Upper lobe of left lung (tissue), 6 donors: Measurements from ENCODE around the gene KCNH8. TPM values are rescaled to one million over a fixed set of nuclear protein-coding genes. Genes with fewer than 3 reads are reported as not detected.

Source experiments
- ATAC-seq, 2 donors: fragments of 200-7000 bp; cut with Tn5 transposase; one replicate each; pipeline ENCODE4 v1.9.1; 2022; ENCODE audit warnings: mild to moderate bottlenecking in 2 of 2, moderate library complexity in 2 of 2; ENCODE audit not compliant: low FRiP score in 2 of 2
- DNase-seq, 2 donors: peaks; one replicate each; pipeline ENCODE4 v3.0.0-alpha.2; 2019 to 2020
- H3K27ac ChIP-seq, 4 donors: fragments of 200-600 bp; sonication (generic); one replicate each; pipeline ENCODE4 v1.5.1; 2016 to 2019
- H3K27me3 ChIP-seq, 4 donors: fragments of 200-600 bp; sonication (generic); one replicate each; pipeline ENCODE4 v1.5.1; 2017 to 2019
- H3K36me3 ChIP-seq, 4 donors: fragments of 200-600 bp; sonication (generic); one replicate each; pipeline ENCODE4 v1.5.1; 2016 to 2019
- H3K4me1 ChIP-seq, 4 donors: fragments of 200-600 bp; sonication (generic); one replicate each; pipeline ENCODE4 v1.5.1; 2018 to 2019
- H3K4me3 ChIP-seq, 4 donors: fragments of 200-600 bp; sonication (generic); one replicate each; pipeline ENCODE4 v1.5.1; 2017 to 2019; ENCODE audit warnings: mild to moderate bottlenecking in 2 of 4, moderate library complexity in 1 of 4
- H3K9me3 ChIP-seq, 4 donors: fragments of 200-600 bp; sonication (generic); one replicate each; pipeline ENCODE4 v1.5.1; 2018 to 2019
- EP300 ChIP-seq, 4 donors: sonication (generic); formaldehyde crosslinking; IDR thresholded peaks; one replicate each; pipeline ENCODE4 v1.5.1; 2017; ENCODE audit warnings: antibody characterized with exemption in 4 of 4, control low read depth in 2 of 4
- POLR2A ChIP-seq, 4 donors: fragments of 450-650 bp; IDR thresholded peaks; one replicate each; pipeline ENCODE4 v1.5.1; 2016 to 2017; ENCODE audit warnings: antibody characterized with exemption in 4 of 4, mild to moderate bottlenecking in 2 of 4
- POLR2AphosphoS5 ChIP-seq, 2 donors: sonication (generic); formaldehyde crosslinking; IDR thresholded peaks; one replicate each; pipeline ENCODE4 v1.5.1; 2017; ENCODE audit warnings: antibody characterized with exemption in 2 of 2
- WGBS, 2 donors: methylation state at CpG; one replicate each; pipeline ENCODE4 v1.1.5; 2017 to 2018; 5-methylcytosine and 5-hydroxymethylcytosine counted together
- total RNA-seq, 6 donors: library from RNA; depleted of rRNA in 4 of 6; stranded (reverse); fragments of >200 nt in 4 of 6; gene quantifications; one replicate each; pipeline versions ENCODE4 v1.1.0 to v1.2.1, GENCODE V29; 2016 to 2021
- TF ChIP-seq, protein P1 (sequence below), 6 experiments: fragments of 450-650 bp in 4 of 6; fragments of 200-600 bp in 2 of 6; sonication (generic) in 2 of 6; IDR thresholded peaks; one replicate each; pipeline ENCODE4 v1.5.1; 2016 to 2019; ENCODE audit warnings: antibody characterized with exemption in 6 of 6
- donor health status: DM: no; HTN: no; CAD: no; lungs with moderate emphysema.
- donor health status: DM: no; HTN: yes; CAD: no; lungs with severe emphysema.

KCNH8 gene
- total RNA-seq, 6 donors from 2014 or later, result 0.10 to 0.24 (median 0.13) TPM; not detected in 2

DNA sequence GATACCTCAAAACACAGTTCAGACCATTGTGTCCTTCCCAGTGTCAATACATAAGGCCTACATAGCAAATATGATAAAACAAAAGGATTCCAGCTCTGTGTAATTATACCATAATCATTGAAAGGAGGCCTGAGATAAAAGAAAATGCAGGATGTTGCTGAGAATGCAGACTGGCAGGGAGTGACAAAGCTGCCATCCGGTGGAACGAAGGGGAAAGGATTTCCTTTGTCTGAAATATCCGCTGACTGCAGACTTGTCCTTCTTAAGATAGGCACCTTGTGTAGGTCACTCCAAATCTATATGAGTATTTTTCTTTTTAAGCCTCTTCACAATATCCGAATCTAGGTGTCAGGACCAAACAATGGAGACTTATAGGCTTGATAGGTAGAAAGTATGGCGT lies 108.0 kb downstream of the KCNH8 start:
- DNase-seq (no peak), ATAC-seq (no peak)
- 63 to 84% methylated on average over 5 of the region's 5 CpGs for WGBS, 2 donors

DNA sequence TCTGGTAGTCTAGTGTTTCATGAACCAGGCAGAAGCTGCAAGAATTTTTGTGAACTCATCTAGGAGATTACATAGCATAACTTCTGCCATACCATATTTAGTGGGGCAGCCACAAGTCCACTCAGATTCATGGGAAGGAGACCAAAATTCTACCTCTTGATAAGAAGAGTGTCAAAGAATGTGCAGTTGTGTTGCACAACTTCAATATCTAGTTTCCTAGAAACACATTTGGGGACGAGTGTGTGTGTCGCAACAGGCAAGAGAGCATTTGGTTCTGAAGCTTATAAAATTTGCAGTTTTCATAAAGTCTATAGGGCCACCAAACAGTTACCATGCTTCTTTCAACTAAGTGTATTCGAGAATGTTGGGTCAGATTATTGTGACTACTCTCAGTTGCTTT lies 115.3 kb downstream of the KCNH8 start:
- no peak overlapping the region for H3K4me3 ChIP-seq
- no peak for TF ChIP-seq POLR2AphosphoS5 (IDR thresholded peaks at IDR 0.05)
- TF ChIP-seq POLR2A (IDR thresholded peaks at IDR 0.05), result no peak
- TF ChIP-seq, protein P1, sequence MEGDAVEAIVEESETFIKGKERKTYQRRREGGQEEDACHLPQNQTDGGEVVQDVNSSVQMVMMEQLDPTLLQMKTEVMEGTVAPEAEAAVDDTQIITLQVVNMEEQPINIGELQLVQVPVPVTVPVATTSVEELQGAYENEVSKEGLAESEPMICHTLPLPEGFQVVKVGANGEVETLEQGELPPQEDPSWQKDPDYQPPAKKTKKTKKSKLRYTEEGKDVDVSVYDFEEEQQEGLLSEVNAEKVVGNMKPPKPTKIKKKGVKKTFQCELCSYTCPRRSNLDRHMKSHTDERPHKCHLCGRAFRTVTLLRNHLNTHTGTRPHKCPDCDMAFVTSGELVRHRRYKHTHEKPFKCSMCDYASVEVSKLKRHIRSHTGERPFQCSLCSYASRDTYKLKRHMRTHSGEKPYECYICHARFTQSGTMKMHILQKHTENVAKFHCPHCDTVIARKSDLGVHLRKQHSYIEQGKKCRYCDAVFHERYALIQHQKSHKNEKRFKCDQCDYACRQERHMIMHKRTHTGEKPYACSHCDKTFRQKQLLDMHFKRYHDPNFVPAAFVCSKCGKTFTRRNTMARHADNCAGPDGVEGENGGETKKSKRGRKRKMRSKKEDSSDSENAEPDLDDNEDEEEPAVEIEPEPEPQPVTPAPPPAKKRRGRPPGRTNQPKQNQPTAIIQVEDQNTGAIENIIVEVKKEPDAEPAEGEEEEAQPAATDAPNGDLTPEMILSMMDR (IDR thresholded peaks at IDR 0.05), result no peak
- no peak for TF ChIP-seq EP300 (IDR thresholded peaks at IDR 0.05)
- no peaks in the 10 kb centered on the region for H3K27me3 ChIP-seq
- DNase-seq (no peak), ATAC-seq (no peak)
- no peaks in the 10 kb centered on the region for H3K4me1 ChIP-seq
- H3K36me3 ChIP-seq, result no peaks in the 10 kb centered on the region
- no peaks in the 10 kb centered on the region for H3K9me3 ChIP-seq
- H3K27ac ChIP-seq, result no peak overlapping the region
- 66% methylated on average over 3 of the region's 3 CpGs for WGBS, 2 donors

More for the DNA sequence above, 108.0 kb downstream of the KCNH8 start:
- no peak overlapping the region for H3K27ac ChIP-seq
- no peaks in the 10 kb centered on the region for H3K9me3 ChIP-seq
- no peaks in the 10 kb centered on the region for H3K36me3 ChIP-seq
- no peaks in the 10 kb centered on the region for H3K4me1 ChIP-seq
- no peaks in the 10 kb centered on the region for H3K27me3 ChIP-seq
- H3K4me3 ChIP-seq, result no peak overlapping the region
- TF ChIP-seq POLR2AphosphoS5 (IDR thresholded peaks at IDR 0.05), result no peak
- TF ChIP-seq, protein P1 (IDR thresholded peaks at IDR 0.05), result no peak
- no peak for TF ChIP-seq EP300 (IDR thresholded peaks at IDR 0.05)
- no peak for TF ChIP-seq POLR2A (IDR thresholded peaks at IDR 0.05)

DNA sequence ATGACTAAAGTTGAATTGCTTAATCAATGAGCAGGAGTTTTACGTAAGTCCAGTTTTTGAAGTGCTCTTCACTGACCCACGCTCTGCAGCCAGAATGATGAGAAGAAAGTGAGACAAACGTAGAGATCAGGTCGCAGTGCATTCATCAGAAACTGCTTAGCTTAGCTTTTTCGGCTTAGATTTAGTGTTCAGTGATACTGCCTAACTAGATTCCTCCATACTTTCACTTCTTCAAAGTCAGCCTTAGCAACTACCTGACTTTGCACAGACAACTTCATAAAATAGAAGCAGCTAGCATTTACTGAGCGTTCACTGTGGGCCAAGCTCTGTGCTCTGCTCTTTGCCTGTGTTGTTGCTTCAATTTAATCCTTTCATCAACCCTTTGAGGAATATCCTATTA lies 116.1 kb downstream of the KCNH8 start:
- TF ChIP-seq, protein P1 (IDR thresholded peaks at IDR 0.05), result no peak
- no peaks in the 10 kb centered on the region for H3K4me1 ChIP-seq
- 62% methylated on average over 6 of the region's 6 CpGs for WGBS, 2 donors
- no peaks in the 10 kb centered on the region for H3K9me3 ChIP-seq
- no peak overlapping the region for H3K27ac ChIP-seq
- H3K27me3 ChIP-seq, result no peaks in the 10 kb centered on the region
- ATAC-seq (no peak), DNase-seq (no peak)
- H3K4me3 ChIP-seq, result no peak overlapping the region
- H3K36me3 ChIP-seq, result no peaks in the 10 kb centered on the region

DNA sequence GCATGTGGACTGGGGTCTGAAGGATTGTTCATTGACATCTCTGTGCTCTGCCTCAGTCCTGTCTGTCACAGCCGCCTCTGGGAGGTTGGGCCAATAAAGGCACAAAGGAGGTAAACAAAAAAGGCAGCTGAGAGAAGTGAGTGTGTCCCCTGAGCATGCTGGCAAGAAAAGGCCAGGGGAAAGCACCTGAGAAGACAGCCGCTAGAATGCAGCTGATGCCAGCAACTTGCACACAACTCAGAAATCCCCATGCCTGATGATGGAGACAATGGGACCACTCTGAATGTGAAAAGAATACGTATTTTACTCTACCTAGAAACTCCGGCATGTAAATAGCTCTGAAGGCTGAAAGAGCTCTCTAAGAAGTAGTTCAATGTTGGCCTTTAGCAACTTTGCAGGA lies 118.7 kb downstream of the KCNH8 start:
- Histone ChIP-seq H3K36me3 (no peaks in the 10 kb centered on the region), H3K4me1 (no peaks in the 10 kb centered on the region), H3K27ac (no peak overlapping the region), H3K9me3 (no peaks in the 10 kb centered on the region), H3K27me3 (no peaks in the 10 kb centered on the region), H3K4me3 (no peak overlapping the region)
- TF ChIP-seq EP300 (IDR thresholded peaks at IDR 0.05) (no peak), POLR2AphosphoS5 (IDR thresholded peaks at IDR 0.05) (no peak), POLR2A (IDR thresholded peaks at IDR 0.05) (no peak)
- TF ChIP-seq, protein P1 (IDR thresholded peaks at IDR 0.05), result no peak
- DNase-seq, result no peak
- ATAC-seq, result no peak
- WGBS, 2 donors, result 68 to 72% methylated on average over 4 of the region's 4 CpGs

DNA sequence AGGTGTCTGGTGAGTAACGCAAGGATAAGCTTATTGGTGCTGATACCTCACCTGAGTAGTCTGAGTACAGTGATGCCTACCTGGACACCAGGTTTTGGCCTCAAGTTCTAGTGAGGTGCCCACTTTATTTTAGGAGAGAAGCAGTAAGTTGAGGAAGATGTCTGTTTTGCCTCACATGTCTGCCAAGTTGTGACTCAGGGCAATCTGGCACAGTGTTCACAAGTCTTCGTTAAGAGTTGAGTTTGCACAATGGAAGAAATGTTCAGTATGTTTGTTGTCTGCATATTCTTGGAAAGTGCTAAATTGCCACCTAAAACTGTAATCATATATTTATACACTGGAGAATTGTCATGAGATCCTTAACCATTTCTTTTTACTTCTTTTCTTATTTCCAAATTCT lies 122.2 kb downstream of the KCNH8 start:
- TF ChIP-seq POLR2AphosphoS5 (IDR thresholded peaks at IDR 0.05), result no peak
- TF ChIP-seq EP300 (IDR thresholded peaks at IDR 0.05), result no peak
- no peak for TF ChIP-seq POLR2A (IDR thresholded peaks at IDR 0.05)
- TF ChIP-seq, protein P1 (IDR thresholded peaks at IDR 0.05), result no peak
- Histone ChIP-seq H3K4me1 (no peaks in the 10 kb centered on the region), H3K27me3 (no peaks in the 10 kb centered on the region), H3K27ac (no peak overlapping the region), H3K4me3 (no peak overlapping the region), H3K36me3 (no peaks in the 10 kb centered on the region), H3K9me3 (no peaks in the 10 kb centered on the region)
- ATAC-seq (no peak), DNase-seq (no peak)
- WGBS, 2 donors, result 82 to 85% methylated on average over 2 of the region's 2 CpGs
